Measurements from ENCODE around the gene OBSCN. TPM values are rescaled to one million over a fixed set of nuclear protein-coding genes. Genes with fewer than 3 reads are reported as not detected.

OBSCN gene
- total RNA-seq, 2 donors from 2014 or later: 14.5 to 34.9 TPM

- H3K27me3 ChIP-seq: no peaks in the 10 kb centered on the region
- no peak overlapping the region for H3K4me3 ChIP-seq
- H3K36me3 ChIP-seq (replicated peaks in 1 of 2; ENCODE audit: insufficient read depth in 1 of 2, low read depth in 2 of 2): no peaks in the 10 kb centered on the region
- no peak overlapping the region for H3K27ac ChIP-seq
- H3K4me1 ChIP-seq: no peaks in the 10 kb centered on the region
- TF ChIP-seq POLR2A (IDR thresholded peaks at IDR 0.05) (no peak), CTCF (IDR thresholded peaks at IDR 0.05) (no peak)
- H3K9me3 ChIP-seq: peaks cover 0 to 4% (median 0%) of the 10 kb centered on the region in 3 donors
- intact Hi-C loops (cut with DNase I): no loop called here
- DNase-seq: no peak
- WGBS, 2 donors: 93 to 98% methylated on average over 23 to 24 of the region's 24 CpGs
- no peak for ATAC-seq
Observed at GRCh38 chr1:228256626-228257375, 49.0 kb downstream of the OBSCN start.

GRCh38 chr1:228258486-228258885 is 50.6 kb downstream of the OBSCN start:
- no peak for ATAC-seq
- WGBS, 2 donors: 93 to 100% methylated on average over 1 of the region's 1 CpG
- DNase-seq: no peak
- Histone ChIP-seq H3K4me1 (no peaks in the 10 kb centered on the region), H3K27ac (no peak overlapping the region), H3K9me3 (peaks cover 0 to 10% (median 0%) of the 10 kb centered on the region in 3 donors), H3K27me3 (no peaks in the 10 kb centered on the region), H3K36me3 (replicated peaks in 1 of 2; ENCODE audit: insufficient read depth in 1 of 2, low read depth in 2 of 2) (no peaks in the 10 kb centered on the region), H3K4me3 (no peak overlapping the region)
- intact Hi-C loops (cut with DNase I): no loop called here
- TF ChIP-seq POLR2A (IDR thresholded peaks at IDR 0.05) (no peak), CTCF (IDR thresholded peaks at IDR 0.05) (no peak)

- H3K27ac ChIP-seq: no peak overlapping the region
- H3K4me1 ChIP-seq: no peaks in the 10 kb centered on the region
- TF ChIP-seq CTCF (IDR thresholded peaks at IDR 0.05) (no peak), POLR2A (IDR thresholded peaks at IDR 0.05) (no peak)
- 92 to 100% methylated on average over 2 to 8 of the region's 9 CpGs for WGBS, 2 donors
- no peaks in the 10 kb centered on the region for H3K27me3 ChIP-seq
- no peaks in the 10 kb centered on the region for H3K36me3 ChIP-seq (replicated peaks in 1 of 2; ENCODE audit: insufficient read depth in 1 of 2, low read depth in 2 of 2)
- H3K4me3 ChIP-seq: no peak overlapping the region
- no peak for ATAC-seq
- peaks cover 0 to 10% (median 0%) of the 10 kb centered on the region in 3 donors for H3K9me3 ChIP-seq
- no peak for DNase-seq
- intact Hi-C loops (cut with DNase I): no loop called here
Observed at GRCh38 chr1:228259368-228259894, 51.6 kb downstream of the OBSCN start.

GRCh38 chr1:228259951-228260350 is 52.1 kb downstream of the OBSCN start:
- 60 to 92% methylated on average over 1 to 3 of the region's 3 CpGs for WGBS, 2 donors
- TF ChIP-seq CTCF (IDR thresholded peaks at IDR 0.05) (no peak), POLR2A (IDR thresholded peaks at IDR 0.05) (no peak)
- Histone ChIP-seq H3K4me3 (no peak overlapping the region), H3K27ac (no peak overlapping the region), H3K36me3 (replicated peaks in 1 of 2; ENCODE audit: insufficient read depth in 1 of 2, low read depth in 2 of 2) (no peaks in the 10 kb centered on the region), H3K27me3 (no peaks in the 10 kb centered on the region), H3K9me3 (peaks cover 0 to 10% (median 0%) of the 10 kb centered on the region in 3 donors), H3K4me1 (no peaks in the 10 kb centered on the region)
- intact Hi-C loops (cut with DNase I): no loop called here
- ATAC-seq (no peak), DNase-seq (no peak)
